ENCODE data around the gene COIL.

COIL gene

DNA sequence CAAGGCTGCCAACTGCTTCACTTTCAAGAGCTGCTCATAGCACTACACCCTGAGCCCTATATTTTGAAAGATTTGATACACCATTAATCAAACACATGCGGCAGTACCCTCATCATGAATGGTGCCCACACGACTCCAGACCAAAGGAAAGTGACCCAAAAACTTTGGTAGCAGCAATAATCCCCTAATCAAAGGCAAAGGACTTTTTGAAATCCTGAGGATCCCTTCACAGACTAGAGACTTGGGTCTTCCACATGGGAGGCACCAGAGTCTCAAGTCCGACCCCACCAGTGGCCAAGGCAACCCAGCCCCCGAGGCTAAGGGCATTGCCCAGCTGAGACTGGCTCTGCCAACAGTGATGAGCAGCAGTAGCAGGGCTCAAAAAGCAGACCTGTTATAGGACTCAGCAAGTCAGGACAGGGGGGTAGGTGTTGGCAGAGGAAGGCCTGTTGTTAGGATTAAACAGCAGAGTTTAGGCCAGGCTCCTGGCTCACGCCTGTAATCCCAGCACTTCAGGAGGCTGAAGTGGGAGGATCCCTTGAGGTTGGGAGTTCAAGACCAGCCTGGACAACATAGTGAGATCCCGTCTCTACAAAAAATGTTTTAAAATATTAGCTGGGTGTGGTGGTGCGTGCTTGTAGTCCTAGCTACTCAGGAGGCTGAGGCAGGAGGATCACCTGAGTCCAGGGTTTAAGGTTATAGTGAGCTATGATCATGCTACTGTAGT is 50.2 kb downstream of the COIL start:
- no peak for DNase-seq (ENCODE audit: low read depth)
- no peak overlapping the region for H3K4me3 ChIP-seq (ENCODE audit: low read depth, low read length)
- TF ChIP-seq, protein P1, sequence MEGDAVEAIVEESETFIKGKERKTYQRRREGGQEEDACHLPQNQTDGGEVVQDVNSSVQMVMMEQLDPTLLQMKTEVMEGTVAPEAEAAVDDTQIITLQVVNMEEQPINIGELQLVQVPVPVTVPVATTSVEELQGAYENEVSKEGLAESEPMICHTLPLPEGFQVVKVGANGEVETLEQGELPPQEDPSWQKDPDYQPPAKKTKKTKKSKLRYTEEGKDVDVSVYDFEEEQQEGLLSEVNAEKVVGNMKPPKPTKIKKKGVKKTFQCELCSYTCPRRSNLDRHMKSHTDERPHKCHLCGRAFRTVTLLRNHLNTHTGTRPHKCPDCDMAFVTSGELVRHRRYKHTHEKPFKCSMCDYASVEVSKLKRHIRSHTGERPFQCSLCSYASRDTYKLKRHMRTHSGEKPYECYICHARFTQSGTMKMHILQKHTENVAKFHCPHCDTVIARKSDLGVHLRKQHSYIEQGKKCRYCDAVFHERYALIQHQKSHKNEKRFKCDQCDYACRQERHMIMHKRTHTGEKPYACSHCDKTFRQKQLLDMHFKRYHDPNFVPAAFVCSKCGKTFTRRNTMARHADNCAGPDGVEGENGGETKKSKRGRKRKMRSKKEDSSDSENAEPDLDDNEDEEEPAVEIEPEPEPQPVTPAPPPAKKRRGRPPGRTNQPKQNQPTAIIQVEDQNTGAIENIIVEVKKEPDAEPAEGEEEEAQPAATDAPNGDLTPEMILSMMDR (IDR thresholded peaks at IDR 0.05; ENCODE audit: control insufficient read depth, extremely low read depth, insufficient read depth): no peak

DNA sequence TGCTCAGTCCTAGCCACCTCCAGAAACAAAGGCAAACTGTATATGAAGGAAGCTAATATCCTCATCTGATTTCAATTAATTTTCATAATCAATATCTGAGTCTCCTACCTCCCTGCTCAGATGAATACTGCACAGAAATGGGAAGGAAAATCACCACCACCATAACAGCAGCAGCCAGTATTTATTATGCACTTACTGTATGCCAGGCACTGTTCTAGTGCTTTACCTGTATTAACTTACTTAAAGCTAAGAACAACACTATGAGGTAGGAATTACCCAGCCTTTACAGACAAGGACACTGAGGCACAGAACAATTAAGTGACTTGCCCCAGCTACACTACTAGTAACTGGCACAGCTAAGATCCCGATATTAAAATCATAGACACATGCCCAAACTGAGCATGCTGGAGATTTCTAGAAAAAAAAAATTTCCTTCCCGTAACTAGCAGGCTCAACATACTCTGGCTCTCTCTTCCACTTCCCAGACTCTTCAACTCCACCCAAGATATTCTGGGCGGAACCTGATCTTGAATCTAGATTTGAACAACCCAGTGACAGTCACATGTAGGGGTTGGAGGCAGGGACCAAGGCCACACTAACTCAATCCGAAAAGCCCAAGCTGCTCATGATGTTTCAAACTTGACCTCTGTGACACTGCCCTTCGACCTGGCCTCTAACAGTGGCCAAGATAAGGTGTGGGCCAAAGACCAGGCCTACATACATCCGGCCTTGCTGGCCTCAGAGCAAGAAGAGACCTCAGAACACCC is 50.9 kb downstream of the COIL start:
- DNase-seq (ENCODE audit: low read depth): no peak
- no peak overlapping the region for H3K4me3 ChIP-seq (ENCODE audit: low read depth, low read length)

DNA sequence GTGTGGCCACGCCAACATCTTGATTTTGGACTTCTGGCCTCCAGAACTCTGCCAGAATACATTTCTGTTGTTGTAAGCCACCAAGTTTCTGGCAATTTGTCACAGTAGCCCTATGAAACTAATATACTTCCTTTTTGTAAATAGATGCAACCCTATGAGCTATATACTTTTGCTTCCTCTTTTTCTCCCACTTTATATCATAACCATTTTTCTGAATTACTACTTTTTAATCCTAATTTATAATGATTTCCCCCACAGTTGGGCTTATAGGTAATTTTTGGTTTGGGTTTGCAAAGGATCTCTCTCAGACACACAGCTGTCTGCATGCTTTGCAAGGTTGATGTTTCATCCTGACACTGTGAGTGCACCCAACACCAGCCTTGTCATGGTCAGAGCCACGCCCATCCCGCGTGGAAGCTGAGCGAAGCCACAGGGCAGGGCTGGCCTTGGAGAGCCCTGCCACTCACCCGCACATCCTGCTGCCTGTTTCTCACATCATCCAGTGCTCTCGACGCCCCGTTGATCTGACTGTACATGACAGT is 52.8 kb downstream of the COIL start:
- TF ChIP-seq, protein P1 (IDR thresholded peaks at IDR 0.05; ENCODE audit: control insufficient read depth, extremely low read depth, insufficient read depth): no peak
- H3K4me3 ChIP-seq (ENCODE audit: low read depth, low read length): no peak overlapping the region
- no peak for DNase-seq (ENCODE audit: low read depth)

More for the DNA sequence above, 50.9 kb downstream of the COIL start:
- TF ChIP-seq, protein P1 (IDR thresholded peaks at IDR 0.05; ENCODE audit: control insufficient read depth, extremely low read depth, insufficient read depth): no peak

DNA sequence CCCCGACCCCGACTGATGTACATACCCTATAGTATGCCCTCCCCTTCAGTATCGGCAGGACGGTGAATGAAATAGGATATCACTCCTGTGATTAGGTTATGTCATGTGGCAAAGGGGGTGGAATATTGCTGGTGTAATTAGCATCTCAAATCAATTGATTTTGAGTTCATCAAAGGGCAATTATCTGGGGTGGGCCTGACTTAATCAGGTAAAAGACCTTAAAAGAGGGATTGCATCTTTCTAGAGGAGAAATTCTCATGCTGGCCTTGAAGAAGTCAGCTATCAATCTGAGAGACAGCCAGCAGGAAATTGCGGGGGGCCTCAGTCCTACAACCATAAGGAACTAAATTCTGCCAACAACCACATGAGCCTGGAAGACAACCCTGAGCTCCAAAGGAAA is 57.3 kb downstream of the COIL start:
- no peak for DNase-seq (ENCODE audit: low read depth)
- TF ChIP-seq, protein P1 (IDR thresholded peaks at IDR 0.05; ENCODE audit: control insufficient read depth, extremely low read depth, insufficient read depth): no peak
- H3K4me3 ChIP-seq (ENCODE audit: low read depth, low read length): no peak overlapping the region

DNA sequence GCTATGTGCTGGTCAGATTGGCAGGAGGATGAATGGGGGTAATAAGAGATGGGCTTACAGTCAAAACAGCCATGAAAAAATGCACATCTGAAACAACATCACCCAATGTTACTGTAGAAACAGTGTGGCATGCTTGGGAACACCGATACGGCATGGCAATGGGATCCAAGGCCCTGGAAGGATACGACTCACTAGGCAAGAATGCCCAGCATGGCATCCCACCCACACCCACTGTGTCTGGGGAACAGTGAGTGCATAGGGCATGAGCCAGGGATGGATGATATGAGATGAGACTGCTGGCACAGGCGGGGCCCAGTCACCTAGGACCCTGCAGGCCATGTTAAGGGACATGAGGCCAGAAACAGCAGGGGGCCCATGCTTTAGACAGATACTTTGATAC is 58.5 kb downstream of the COIL start:
- TF ChIP-seq, protein P1 (IDR thresholded peaks at IDR 0.05; ENCODE audit: control insufficient read depth, extremely low read depth, insufficient read depth): no peak
- no peak for DNase-seq (ENCODE audit: low read depth)

DNA sequence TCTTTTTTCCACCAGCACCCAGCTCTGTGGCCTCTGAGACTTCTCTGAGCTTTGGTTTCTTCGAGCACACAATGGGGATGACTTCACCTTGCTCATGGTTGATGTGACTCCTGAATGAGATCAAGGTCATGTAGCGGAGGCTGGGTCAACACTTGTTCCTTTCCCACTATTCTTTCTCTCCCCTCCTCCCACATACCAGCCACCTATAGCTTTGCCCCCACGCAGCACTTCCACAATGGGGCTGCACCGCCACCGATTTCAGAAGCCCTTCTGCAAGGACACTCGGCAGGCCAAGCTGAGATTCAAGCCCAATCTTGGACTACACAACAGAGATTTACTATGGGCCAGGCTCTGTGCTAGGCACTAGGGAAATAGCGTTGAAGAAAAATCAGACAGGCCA is 61.4 kb downstream of the COIL start:
- no peak overlapping the region for H3K4me3 ChIP-seq (ENCODE audit: low read depth, low read length)
- TF ChIP-seq, protein P1 (IDR thresholded peaks at IDR 0.05; ENCODE audit: control insufficient read depth, extremely low read depth, insufficient read depth): no peak
- DNase-seq (ENCODE audit: low read depth): no peak

More for the DNA sequence above, 58.5 kb downstream of the COIL start:
- no peak overlapping the region for H3K4me3 ChIP-seq (ENCODE audit: low read depth, low read length)
